ENCODE results near the gene EPN2.

Gene EPN2

GRCh38 chr17:19365833-19366636, 128.9 kb downstream of the EPN2 start:
- DNase-seq: no peak
- intact Hi-C loops (cut with DNase I): loop anchor here (5.0 kb wide), 1 partner anchor 81 kb away; no protein-coding TSS in a partner anchor

GRCh38 chr17:19366637-19366972, 129.4 kb downstream of the EPN2 start:
- no peak for DNase-seq

GRCh38 chr17:19368229-19368628, 131.1 kb downstream of the EPN2 start:
- DNase-seq: no peak

More at GRCh38 chr17:19366637-19366972, 129.4 kb downstream of the EPN2 start:
- intact Hi-C loops (cut with DNase I): loop anchor here (5.0 kb wide), 1 partner anchor 81 kb away; no protein-coding TSS in a partner anchor

DNA sequence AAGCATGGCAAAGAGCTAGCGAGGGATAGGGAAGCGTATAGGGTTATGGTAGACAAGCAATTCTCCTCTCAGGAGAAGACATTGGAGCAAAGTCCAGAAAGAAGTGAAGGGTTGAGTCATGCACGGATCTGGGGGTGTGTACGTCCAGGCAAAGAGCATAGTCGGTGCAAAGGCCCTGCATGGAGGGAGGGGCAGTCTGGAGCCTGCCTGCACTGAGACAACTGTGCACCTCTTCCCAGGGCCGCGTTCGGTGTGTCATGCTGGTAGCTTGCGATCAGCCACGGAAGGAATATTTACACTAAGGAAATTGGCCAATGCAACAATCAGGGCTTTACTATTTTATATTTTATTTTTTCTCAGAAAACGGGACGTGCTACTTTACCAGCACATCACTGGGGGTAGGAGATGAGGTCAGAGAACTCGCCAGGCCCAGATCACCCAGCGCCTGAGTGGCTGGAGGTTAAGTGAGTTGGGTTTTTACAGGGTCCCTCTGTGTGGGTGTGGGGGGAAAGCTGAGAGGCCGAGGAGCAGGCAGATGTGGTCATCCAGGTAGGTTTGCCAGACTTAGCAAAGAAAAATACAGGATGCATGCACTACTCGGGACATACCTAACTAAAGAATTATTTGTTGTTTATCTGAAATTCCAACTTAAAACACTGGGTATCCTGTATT, 132.1 kb downstream of the EPN2 start:
- no peak for DNase-seq
- intact Hi-C loops (cut with DNase I): loop anchor here (5.0 kb wide), 1 partner anchor 78 kb away; no protein-coding TSS in a partner anchor

More at GRCh38 chr17:19368229-19368628, 131.1 kb downstream of the EPN2 start:
- intact Hi-C loops (cut with DNase I): loop anchor here (5.0 kb wide), 1 partner anchor 79 kb away; no protein-coding TSS in a partner anchor

- intact Hi-C loops (cut with DNase I): loop anchor here (5.0 kb wide), 1 partner anchor 77 kb away; no protein-coding TSS in a partner anchor
- peak in 3 of 42 donors; percentile 3 to 26 (median 7) for DNase-seq
Measured at GRCh38 chr17:19369846-19370492, 132.8 kb downstream of the EPN2 start.

DNA sequence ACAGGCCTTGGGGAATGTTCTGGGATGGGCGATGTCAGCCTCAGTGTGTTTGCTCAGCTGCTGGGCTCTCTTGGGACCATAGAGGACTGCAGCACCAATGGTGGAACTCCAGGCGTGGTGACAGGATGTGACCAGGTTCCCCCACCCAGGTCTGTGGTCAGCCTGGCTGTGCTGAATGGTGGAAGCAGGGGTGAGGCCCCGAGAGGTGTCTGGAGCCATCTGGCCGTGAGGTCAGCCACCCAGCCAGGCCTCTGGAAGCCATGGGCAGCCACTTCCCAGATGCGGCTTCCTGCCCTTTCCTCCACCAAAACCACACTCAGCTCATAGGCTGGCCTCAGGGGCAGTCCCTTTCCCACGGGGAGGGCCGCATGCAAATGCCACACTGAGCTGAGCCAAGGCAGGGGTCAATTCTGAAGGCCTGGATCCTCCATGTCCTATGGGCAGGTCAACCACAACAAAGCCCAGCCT, 133.4 kb downstream of the EPN2 start:
- DNase-seq: peak in 5 of 42 donors; percentile 2 to 43 (median 27)
- intact Hi-C loops (cut with DNase I): no loop called here

- intact Hi-C loops (cut with DNase I): no loop called here
- DNase-seq: peak in 4 of 42 donors; percentile 1 to 21 (median 8)
Measured at GRCh38 chr17:19371259-19372010, 134.3 kb downstream of the EPN2 start.

GRCh38 chr17:19372011-19372370, 134.8 kb downstream of the EPN2 start:
- DNase-seq: peak in 3 of 42 donors; percentile 10 to 31 (median 17)
- intact Hi-C loops (cut with DNase I): no loop called here

- peak in 4 of 42 donors; percentile 1 to 31 (median 24) for DNase-seq
- intact Hi-C loops (cut with DNase I): no loop called here
Measured at GRCh38 chr17:19372439-19372838, 135.3 kb downstream of the EPN2 start.

DNA sequence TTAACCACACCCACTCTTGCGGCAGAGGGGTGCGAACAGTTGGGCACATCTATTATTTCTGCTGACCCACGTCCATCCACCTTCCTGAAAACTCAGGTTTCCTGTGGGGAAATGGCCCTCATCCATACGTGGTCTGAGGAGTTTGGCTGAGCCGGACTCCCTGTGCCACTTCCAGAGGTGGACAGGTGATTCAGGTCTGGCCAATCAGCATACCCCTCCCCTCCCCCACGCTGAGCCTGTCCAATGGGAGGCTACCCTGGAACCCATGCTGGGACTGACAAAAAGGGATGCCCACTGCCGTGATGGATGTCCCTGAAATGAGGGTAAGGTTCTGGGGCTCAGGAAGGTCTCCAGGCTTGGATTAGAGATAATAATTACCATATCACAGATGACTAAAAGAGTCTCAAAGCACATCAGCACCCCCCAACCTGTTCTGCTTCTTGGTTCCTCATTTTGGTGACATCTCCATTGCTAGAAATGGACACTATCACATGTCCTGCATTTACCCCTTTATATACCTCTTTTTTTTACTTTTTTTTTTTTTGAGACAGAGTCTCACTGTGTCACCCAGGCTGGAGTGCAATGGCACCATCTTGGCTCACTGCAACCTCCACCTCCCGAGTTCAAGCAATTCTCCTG, 135.8 kb downstream of the EPN2 start:
- DNase-seq: peak in 5 of 42 donors; percentile 0 to 37 (median 13)
- intact Hi-C loops (cut with DNase I): no loop called here

DNA sequence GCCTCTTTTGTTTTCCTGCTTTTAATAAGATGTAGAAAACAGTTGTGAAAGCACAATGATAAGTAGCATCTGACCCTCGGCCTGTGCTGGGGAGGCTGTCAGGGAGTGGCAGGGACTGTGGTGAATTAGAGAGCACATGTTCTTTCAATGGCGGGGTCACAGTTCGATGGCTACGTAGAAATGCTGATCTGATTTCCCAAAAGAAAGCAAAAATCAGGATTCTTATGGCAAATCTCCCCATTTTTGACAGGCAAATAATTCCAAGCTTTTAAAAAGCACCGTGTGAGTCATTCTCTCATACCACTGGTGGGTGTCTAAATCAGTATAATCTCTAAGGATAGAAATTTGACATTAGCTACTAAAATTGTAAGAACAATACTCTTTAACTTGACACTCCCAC, 137.0 kb downstream of the EPN2 start:
- intact Hi-C loops (cut with DNase I): no loop called here
- DNase-seq: peak in 4 of 42 donors; percentile 19 to 37 (median 32)

- DNase-seq: no peak
- intact Hi-C loops (cut with DNase I): no loop called here
Measured at GRCh38 chr17:19375732-19376131, 138.6 kb downstream of the EPN2 start.

DNA sequence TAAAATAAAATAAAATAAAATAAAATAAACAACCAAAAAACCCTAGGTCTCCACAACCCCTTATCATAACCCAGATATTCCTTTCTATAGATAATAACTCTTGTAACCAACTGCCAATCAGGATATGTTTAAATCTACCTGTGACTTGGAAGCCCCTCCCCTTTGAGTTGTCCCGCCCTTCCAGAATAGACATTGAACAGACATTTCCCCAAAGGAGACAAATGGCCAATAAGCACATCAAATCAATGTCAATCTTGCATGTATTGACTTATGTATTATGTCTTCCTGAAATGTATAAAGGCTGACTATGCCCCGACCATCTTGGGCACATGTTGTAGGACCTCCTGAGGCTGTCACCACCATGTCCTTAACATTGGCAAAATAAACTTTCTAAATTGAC, 139.6 kb downstream of the EPN2 start:
- DNase-seq: peak in 2 of 42 donors; percentile 27 to 34
- intact Hi-C loops (cut with DNase I): no loop called here

DNA sequence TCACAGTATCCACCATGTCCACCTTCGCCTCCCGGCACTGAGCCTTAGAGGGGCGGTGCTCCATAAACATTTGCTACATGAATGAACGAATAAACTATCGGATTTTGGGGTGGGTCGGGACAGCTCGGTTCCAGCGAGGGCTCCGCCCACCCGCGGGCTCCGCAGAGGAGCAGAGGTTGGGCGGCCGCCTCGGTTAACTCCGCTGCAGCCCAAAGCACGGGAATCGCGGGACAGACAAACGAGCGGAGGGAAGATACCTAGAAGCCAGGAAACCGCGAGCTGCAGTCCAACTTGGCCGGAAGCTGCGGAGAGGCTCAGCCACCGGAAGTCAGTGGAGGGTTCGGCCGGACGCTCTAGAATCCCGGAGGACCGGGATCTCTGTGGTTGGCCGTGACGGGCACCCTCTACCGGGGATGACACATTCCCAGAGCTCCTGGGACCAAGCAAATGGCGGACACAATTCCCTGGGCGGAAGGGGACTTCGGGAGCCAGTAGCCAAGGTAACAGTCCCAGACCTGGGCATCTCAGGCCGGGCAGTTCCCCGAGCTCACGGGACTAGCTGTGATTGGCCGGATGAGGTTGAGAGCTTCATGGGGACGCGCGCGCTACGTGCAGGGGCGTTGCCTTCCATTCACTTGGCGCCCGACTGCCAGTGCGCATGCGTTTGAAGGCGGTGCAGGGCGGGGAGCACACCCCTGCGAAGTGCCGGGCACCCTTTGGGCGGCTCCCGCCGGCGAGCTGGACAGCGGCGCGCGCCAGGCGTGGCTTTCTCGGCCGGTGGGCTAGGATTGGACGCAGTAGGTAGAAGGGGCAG, 140.6 kb downstream of the EPN2 start:
- intact Hi-C loops (cut with DNase I): no loop called here
- peak; percentile 95 to 99 (median 98) for DNase-seq

- intact Hi-C loops (cut with DNase I): no loop called here
- DNase-seq: peak in 2 of 42 donors; percentile 36 to 46
Measured at GRCh38 chr17:19378416-19379360, 141.5 kb downstream of the EPN2 start, which contains the start of gene MAPK7. TSS of gene MAPK7 (plus strand) at chr17:19378498. CDS start at chr17:19378901, 403 bp downstream.
